Measurements from ENCODE around the gene IFI44L. TPM values are rescaled to one million over a fixed set of nuclear protein-coding genes. Genes with fewer than 3 reads are reported as not detected.

IFI44L gene
- total RNA-seq, 1 donor from 2014 or later = 3.6 TPM

DNA sequence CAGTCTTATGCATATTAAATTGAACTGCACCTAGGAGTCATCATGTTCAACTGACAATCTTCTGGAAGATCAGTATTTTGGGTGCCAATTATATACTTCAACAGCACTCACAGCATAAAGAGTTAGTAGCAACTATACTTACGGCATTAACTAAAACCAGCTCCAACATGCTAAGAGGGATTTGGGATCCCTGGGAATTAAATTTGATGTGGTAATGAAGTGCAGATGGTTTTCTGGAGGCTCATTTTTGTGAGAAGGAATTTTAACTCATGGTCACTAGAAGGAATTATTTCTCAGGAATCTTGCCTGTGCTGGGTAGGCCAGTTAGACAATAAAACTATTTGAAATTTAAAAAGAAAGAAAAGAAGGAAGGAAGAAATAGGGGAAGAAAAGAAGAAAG lies 47.7 kb downstream of the IFI44L start:
- TF ChIP-seq, protein P1, sequence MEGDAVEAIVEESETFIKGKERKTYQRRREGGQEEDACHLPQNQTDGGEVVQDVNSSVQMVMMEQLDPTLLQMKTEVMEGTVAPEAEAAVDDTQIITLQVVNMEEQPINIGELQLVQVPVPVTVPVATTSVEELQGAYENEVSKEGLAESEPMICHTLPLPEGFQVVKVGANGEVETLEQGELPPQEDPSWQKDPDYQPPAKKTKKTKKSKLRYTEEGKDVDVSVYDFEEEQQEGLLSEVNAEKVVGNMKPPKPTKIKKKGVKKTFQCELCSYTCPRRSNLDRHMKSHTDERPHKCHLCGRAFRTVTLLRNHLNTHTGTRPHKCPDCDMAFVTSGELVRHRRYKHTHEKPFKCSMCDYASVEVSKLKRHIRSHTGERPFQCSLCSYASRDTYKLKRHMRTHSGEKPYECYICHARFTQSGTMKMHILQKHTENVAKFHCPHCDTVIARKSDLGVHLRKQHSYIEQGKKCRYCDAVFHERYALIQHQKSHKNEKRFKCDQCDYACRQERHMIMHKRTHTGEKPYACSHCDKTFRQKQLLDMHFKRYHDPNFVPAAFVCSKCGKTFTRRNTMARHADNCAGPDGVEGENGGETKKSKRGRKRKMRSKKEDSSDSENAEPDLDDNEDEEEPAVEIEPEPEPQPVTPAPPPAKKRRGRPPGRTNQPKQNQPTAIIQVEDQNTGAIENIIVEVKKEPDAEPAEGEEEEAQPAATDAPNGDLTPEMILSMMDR (conservative IDR thresholded peaks at IDR 0.05; ENCODE audit: low read depth, low read length) = no peak
- no peak for DNase-seq (ENCODE audit: low read depth)
- no peak overlapping the region for H3K4me3 ChIP-seq (ENCODE audit: low read depth, low read length)

DNA sequence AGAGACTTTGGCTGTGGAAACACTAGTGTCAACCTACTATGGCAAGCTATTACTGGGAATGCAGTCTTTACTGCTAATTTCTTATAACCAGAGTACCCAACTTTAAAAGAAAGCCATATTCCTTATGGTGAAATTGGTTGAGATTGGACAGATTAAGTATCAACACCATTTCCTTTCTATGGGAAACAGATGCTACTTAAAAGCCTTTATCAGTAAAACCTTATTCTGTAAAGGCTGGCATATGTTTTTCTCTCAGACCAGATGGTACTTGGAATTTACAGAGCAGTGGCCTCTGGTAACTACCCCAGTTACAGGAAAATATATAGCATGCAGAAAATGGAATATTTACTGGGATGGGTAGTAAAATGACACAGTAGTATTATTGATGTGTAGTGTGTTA lies 48.2 kb downstream of the IFI44L start:
- TF ChIP-seq, protein P1 (conservative IDR thresholded peaks at IDR 0.05; ENCODE audit: low read depth, low read length) = no peak
- DNase-seq (ENCODE audit: low read depth) = no peak
- H3K4me3 ChIP-seq (ENCODE audit: low read depth, low read length) = no peak overlapping the region

DNA sequence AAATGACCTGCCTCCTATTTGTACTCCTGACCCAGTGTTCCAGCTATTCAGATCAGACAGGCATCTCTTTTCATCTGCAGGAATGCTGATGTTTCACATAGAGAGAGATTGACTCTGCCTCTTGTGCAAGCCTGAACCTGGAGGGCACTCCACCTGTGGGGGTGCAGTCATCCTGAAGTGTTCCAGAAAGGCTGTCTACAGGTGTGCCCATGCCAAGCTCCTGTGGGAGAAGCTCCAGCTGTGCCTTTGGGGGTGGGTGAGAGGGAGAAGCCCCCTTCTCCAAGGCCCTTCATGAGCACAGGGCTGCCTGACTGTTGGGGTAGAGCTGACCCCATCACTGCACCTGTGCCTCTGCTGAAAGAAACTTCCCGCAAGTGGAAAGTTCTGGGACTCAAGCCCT lies 52.2 kb downstream of the IFI44L start:
- TF ChIP-seq, protein P1 (conservative IDR thresholded peaks at IDR 0.05; ENCODE audit: low read depth, low read length) = no peak
- no peak overlapping the region for H3K4me3 ChIP-seq (ENCODE audit: low read depth, low read length)
- DNase-seq (ENCODE audit: low read depth) = no peak

DNA sequence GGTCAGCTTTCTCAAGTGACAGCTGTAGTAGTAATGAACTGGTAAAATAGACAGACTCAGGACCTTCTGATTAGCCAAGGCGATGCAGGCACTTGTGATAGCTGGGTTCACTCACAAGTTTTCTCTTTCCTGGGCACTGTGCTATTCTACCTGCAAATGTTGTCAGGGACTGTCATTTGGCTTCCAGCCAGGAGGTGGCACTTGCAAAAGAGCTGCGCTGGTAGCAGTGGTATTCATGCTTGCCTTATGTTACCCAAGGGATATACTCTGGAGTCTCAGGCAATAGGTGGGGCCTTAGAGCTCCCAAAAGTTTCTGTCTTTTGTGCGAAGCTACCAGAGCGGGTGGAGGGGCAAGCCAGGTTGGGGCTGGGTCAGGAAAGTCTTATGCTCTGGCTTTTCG lies 52.9 kb downstream of the IFI44L start:
- H3K4me3 ChIP-seq (ENCODE audit: low read depth, low read length) = no peak overlapping the region
- TF ChIP-seq, protein P1 (conservative IDR thresholded peaks at IDR 0.05; ENCODE audit: low read depth, low read length) = no peak
- no peak for DNase-seq (ENCODE audit: low read depth)

DNA sequence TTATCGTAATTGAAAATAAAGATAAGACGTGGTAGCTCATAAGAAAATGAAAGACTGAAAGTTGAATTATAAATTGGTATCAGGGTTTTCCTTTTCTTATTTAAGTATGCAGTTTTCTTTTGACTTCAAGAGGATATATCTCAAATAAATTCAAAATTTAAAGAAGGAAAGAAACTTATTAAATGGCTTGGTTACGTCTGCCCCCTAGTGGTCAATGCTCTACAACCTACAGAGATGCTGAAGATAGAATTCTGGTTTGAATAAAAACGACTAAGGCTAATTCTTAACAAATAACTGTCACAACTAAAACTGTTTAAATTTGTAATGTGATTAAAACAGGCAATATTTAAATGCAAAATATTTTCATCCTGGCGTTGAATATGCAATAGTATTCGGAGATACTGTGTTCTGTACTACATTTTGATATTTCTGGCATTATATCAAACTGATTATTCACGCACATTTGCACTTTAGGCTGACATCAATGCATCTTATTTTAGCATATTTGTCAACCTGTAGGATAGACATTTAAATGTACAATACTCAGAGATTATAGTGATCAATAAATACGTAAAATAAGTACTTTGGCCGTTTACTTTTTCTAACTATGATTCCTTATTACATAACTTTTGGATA lies 56.2 kb downstream of the IFI44L start:
- no peak overlapping the region for H3K4me3 ChIP-seq (ENCODE audit: low read depth, low read length)
- peak; percentile 16 for DNase-seq (ENCODE audit: low read depth)
- TF ChIP-seq, protein P1 (conservative IDR thresholded peaks at IDR 0.05; ENCODE audit: low read depth, low read length) = peak; percentile 80

DNA sequence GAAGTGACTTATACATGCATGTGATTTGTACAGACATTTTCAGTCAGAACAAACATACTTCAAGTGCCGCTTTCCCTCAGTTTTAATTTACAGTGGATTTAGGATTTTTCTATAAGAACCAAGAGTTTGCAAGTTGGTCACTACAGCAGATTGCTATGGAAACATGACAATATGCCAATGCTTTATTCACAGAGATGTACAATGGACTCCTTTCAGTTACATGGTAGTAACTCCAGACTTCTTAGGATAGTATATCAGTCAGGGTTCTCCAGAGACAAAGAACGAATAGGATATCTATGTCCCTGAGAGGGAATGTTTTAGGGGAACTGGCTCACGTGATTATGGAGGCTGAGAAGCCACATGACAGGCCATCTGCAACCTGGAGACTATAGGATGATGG lies 56.7 kb downstream of the IFI44L start:
- DNase-seq (ENCODE audit: low read depth) = no peak
- no peak overlapping the region for H3K4me3 ChIP-seq (ENCODE audit: low read depth, low read length)
- TF ChIP-seq, protein P1 (conservative IDR thresholded peaks at IDR 0.05; ENCODE audit: low read depth, low read length) = no peak

DNA sequence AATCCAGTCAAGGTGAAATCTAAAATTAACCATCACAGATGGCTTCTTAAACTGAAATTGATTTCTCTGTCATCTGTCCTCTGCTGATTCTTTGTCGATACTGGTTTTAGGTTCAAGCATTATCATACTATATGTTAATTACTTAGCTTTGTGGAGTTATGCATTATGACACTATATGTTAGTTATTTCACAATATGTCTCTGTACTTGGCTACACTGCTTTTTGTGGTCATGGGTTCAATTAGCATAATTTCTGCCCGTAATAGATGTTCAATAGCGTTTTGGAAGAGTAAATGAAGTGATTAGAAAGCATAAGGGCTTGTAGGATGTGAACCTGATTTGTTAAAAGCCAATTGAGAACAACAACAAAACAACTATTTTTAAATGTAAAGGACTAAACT lies 57.5 kb downstream of the IFI44L start:
- TF ChIP-seq, protein P1 (conservative IDR thresholded peaks at IDR 0.05; ENCODE audit: low read depth, low read length) = no peak
- no peak for DNase-seq (ENCODE audit: low read depth)
- H3K4me3 ChIP-seq (ENCODE audit: low read depth, low read length) = no peak overlapping the region

Measured in epithelial cell of proximal tubule (primary cell).